ENCODE measurements around the gene CCHCR1.
"Not testable (repeated sequence)": the region's sequence is repeated elsewhere in the genome, so short reads cannot be mapped to it uniquely, and the experiment has no call there.

GRCh38 chr6:31164475-31165063 lies 7.0 kb upstream of the CCHCR1 start:
- TF ChIP-seq POLR2AphosphoS5 (IDR thresholded peaks at IDR 0.05; ENCODE audit: low read depth, low read length); RAD21 (IDR thresholded peaks at IDR 0.05 in 1 of 2, conservative IDR thresholded peaks at IDR 0.05 in 1 of 2; ENCODE audit: low read depth in 2 of 2, low read length in 2 of 2); YY1 (IDR thresholded peaks at IDR 0.05; ENCODE audit: low read depth, low read length); JUN (IDR thresholded peaks at IDR 0.05; ENCODE audit: low read depth, low read length): not testable (repeated sequence)
